PC-3 (cell line): Measurements from ENCODE around the gene EEF1B2.

Experiments used
- EZH2 ChIP-seq: fragments of 300-600 bp; sonication (generic); IDR thresholded peaks from one replicate; pipeline ENCODE4 v1.6.1; 2017; ENCODE audit warnings: antibody characterized with exemption, mild to moderate bottlenecking, low read length; ENCODE audit not compliant: unreplicated experiment
- EZH2phosphoT487 ChIP-seq: fragments of 300-600 bp; sonication (generic); IDR thresholded peaks from 2 replicates; pipeline ENCODE4 v1.6.1; 2018; ENCODE audit warnings: mild to moderate bottlenecking, antibody characterized with exemption, low read length, borderline replicate concordance
- TF ChIP-seq, protein P1 (sequence below): fragments of 300-600 bp; sonication (generic); conservative IDR thresholded peaks from 2 replicates; pipeline ENCODE4 v1.5.1; 2017; ENCODE audit warnings: antibody characterized with exemption, low read depth, mild to moderate bottlenecking, low read length

DNA sequence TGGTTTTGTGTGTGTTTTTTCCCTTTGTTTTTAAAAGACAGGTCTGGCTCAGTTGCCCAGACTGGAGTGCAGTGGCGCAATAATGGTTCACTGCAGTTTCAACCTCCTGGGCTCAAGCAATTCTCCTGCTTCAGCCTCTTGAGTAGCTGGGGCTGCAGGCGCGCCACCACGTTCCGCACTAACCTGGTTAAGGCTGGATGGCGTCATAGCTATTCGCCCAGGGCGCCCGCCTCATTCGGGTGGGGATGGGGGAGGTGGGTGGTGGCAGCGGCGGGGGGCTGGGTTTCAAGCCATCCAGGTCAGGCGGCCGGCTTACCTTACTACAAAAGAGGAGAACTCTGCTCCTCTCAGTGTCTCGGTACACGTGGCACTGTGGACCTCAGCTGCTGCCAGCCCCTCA, 42.8 kb downstream of the EEF1B2 start:
- TF ChIP-seq, protein P1, sequence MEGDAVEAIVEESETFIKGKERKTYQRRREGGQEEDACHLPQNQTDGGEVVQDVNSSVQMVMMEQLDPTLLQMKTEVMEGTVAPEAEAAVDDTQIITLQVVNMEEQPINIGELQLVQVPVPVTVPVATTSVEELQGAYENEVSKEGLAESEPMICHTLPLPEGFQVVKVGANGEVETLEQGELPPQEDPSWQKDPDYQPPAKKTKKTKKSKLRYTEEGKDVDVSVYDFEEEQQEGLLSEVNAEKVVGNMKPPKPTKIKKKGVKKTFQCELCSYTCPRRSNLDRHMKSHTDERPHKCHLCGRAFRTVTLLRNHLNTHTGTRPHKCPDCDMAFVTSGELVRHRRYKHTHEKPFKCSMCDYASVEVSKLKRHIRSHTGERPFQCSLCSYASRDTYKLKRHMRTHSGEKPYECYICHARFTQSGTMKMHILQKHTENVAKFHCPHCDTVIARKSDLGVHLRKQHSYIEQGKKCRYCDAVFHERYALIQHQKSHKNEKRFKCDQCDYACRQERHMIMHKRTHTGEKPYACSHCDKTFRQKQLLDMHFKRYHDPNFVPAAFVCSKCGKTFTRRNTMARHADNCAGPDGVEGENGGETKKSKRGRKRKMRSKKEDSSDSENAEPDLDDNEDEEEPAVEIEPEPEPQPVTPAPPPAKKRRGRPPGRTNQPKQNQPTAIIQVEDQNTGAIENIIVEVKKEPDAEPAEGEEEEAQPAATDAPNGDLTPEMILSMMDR: no peak
- TF ChIP-seq EZH2phosphoT487 (no peak), EZH2 (no peak)
